GM18867 (cell line): ENCODE measurements around the gene MSANTD1.

ENCODE experiments used
- ATAC-seq: cut with Tn5 transposase; IDR thresholded peaks from one replicate; pipeline ENCODE4 v1.9.1; 2021; ENCODE audit warnings: mild to moderate bottlenecking, moderate library complexity; ENCODE audit not compliant: unreplicated experiment

The MSANTD1 gene

DNA sequence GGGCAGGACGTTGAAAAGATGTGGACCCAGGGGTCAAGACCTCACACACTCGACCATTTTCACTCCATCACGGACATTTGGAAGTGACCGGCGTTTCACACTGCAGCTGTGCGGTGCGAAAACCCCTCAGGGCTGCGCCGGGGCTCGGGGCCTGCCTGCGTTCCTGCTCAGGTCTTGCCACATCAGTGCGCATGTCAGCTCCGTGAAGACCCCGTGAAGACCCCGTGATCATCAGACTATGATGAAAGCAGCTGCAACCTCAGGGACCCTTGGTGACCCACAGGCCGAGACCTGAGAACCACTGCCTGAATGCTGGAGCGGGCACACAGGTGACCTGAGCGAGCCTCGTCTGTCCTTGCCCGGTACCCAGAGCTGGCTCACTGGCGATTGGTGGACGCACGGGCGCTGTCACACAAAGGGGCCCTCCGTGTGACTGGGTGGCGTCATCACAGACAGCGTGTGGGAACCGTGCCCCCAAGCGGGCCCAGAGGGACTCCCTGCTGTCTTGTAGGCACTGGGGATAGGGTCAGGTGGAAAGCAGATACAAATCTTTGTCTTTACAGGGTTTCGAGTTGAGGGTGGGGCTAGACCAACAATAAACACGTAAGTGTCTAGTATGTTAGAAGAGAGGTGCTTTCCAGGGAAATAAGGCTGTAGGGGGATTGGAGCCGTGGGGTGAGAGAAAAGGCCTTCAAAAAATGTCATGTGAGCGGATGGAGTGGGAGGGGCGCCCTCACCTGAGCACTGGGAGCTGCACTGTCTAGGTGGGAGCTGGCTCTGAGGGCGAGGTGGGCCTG lies 12.7 kb downstream of the MSANTD1 start:
- no peak for ATAC-seq

DNA sequence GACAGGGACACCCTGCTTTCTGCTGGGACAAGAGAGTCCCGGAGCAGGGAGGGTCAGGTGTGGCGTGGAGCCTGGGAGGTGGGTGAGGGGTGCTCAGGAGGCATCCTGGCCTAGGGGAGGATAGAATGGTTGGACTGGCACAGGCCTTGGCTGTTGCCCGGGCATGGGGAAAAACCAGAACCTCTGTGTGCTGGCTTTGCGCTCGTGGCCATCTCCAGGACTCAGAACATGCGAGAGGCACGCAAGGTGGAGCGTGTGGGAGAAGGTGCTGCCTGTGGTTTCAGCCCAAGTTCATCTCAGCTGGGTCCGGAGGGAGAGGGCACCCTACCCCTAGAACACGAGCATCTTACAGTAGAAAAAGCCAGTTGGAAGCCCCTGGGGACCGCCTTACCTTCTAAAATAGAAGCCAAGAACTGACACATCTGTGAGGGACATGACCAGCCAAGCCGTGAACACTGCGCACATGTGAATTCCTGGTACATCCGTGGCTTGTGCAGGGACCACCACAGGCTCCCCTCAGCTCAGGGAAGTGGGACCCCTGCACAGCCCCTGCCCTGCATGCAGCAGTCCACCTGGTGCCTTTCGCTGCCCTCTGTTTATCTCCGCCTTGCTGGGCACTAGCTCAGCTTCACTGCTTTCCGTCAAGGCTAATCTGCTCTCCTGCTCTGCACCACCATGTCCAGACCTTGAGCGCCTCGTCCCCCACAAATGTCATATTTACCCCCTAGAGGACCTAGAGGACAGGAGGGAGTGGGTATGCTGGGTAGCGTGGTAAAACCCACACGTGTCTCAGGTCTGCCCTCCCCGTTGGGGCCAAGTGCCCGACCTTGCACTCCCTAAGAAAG lies 13.5 kb downstream of the MSANTD1 start:
- ATAC-seq, result no peak

DNA sequence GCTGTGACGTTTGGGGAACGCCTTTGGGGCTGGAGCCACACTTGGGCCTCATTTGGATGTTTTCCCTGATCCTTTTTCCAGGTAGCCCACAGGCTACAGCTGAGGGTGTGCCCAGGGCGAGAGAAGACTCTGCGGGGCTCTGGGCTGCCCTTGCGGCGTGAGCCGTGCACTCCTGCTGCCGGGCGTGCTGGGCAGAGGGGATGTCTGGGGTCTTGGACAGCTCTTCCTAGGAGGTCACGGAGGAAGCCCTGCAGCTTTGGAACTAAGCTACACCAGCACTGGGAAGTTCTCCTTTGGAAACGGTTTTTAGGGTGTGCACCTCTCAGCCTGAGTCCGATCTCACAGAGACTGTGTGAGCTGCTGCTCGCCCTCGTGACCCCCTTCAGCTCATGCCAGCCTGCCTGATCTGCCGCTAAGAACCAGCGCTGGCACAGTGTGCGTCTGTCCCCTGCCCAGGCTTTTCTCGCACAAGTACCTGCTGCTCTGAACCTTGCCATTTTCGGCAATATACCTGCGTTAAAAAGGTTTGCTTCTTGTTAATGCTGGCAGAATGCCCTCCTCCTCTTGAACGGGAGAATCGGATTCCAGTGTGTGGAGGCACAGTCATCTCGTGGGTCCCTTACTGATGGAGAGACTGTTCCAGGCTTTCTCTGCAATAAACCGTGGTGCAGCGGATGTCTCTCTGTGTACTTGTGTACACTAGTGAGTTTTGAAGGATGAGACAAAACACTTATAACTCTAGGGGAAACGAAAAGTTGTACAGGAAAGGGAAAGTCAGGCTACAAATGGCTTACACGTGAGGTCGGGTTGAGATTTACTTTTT lies 14.3 kb downstream of the MSANTD1 start:
- ATAC-seq, result no peak

DNA sequence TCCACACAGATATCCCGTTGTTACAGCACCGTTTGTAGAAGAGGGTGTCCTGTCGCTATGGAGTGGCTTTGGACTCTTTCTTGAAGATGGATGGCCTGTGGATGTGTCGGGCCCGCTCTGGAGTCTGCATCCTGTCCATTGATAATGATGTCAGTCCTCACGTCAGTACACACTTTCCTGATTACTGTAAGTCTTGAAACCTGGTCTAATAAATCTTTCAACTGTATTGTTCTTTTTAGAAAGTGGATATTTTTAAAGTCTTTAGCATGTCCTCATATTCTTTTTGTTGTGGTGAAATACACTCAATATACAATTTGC lies 14.9 kb downstream of the MSANTD1 start:
- no peak for ATAC-seq

DNA sequence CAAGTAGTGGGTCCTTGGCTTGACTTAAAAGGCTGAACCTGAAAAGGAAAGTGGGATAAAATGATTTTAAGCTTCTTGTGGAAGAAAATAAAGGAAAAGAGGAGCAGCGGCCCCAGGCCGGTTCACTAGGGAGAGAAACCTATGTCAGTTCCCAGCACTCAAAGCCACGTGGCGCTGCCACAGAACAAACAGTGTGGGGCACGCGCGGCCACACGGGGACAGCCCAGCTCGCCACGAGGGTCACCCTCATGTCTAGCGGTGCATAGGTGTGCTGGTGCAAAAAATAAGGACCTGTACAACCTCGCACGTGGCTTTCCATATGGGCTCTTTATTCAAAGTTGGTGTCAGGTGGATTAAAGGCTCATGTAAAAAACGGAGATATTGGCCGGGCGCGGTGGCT lies 17.1 kb downstream of the MSANTD1 start:
- no peak for ATAC-seq

DNA sequence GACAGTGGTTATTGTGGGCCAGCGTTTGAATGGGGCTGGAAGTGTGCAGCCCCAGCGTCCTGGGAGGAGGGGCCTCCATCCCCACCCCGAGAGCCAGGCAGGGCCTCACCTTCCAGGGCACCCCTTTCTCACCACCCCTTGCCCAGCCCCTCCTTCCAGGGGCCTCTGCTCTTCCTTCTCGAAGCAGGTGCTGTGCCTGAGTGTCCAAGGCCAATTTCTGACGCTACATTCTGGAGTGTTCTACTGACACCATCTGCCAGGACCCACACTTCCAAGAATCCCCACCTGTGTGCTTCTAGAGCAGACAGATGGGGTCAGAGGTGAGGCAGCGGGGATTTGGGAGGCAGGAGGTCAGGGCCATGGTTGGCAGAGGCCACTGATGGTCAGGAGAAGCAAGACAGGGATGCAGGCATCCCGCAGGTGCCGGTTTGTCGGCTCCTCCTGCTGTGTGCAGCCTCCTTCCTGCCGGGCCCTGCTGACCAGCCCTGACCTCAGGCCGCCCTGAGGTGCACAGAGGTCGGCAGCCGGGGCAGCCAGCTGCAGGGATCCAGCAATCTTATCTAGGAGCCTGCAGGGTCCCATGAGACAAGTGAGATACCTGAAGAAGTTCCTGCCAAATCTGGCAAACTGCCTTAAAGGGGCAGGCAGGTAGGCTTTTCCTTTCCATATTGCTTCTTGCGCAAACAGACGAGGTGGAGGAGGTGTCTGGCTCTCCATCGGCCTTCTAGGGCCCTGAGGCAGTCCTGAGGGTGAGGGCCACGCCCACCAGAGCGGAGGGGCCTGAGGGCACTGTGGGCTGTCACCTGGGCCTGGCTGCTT lies 18.8 kb downstream of the MSANTD1 start:
- no peak for ATAC-seq

DNA sequence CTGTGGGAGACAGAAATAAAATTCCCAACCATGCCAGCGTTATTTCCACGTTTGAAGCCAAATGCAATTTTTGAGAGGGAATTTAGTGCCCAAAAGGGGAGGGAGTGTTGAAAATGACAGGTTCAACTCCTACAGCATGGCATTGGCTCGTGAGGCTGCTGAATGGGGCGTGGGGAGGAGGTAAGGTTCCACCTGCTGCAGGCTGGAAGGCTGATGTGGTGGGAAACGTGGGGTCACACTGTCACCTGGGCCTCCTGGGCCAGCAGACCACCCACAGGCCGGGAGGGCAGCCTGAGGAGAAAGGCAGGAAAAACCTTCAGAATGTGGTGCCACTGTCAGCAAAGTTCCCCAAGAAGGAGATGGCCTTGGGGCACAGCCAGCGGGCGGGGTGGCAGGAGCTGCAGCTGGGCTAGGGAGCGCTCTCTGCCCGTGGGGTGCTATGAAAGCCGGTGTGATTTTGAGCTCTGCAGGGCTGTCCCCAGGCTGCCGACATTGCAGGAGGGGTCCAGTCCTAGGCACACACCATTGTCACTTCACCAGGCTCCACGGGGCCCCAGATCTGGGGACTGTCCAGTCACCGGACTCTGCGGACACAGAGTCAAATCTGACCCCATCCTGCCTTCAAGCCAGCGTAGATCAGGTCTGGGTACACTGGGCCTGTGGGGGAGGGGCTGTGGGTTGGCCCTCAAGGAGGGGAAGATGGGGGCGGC lies 19.6 kb downstream of the MSANTD1 start:
- no peak for ATAC-seq

DNA sequence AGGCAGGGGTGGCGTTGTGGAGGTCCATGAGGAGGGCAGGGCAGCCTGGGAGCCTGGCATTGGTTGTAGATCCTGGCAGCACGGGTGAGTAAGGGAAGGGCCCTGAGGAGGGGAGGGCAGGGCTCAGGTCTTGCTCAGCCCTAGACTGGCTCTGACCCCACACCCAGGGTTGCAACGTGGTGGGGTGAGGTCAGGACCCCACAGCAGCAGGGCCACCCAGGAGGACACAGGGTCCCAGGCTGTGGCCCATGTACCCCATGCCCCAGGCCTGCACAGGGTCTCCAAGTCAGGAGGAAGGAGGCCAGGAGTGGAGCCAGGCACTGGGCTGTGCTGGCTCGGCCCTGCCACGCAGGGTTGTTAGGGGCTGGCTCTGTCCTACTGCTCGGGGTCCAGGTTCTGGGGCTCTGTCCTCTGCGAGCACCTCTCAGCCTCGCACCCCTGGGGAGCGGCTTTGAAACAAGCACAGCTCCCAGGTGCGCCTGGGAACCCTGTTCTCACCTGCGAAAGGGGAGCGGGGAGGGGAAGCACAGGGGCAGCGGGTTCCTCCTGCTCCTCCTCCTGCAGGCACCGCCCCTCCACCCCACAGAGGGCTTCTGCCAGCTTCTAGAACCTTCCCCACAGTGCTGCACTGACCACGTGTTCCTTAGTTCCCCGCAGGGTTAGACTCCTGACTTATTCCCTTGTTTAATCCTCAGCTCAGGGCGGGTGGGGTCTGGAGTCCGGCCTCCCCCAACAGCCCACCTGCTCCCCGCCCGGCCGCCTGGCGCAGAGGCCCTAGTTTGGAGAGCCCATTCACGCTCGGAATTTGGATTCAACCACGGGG lies 20.4 kb downstream of the MSANTD1 start:
- ATAC-seq, result no peak

DNA sequence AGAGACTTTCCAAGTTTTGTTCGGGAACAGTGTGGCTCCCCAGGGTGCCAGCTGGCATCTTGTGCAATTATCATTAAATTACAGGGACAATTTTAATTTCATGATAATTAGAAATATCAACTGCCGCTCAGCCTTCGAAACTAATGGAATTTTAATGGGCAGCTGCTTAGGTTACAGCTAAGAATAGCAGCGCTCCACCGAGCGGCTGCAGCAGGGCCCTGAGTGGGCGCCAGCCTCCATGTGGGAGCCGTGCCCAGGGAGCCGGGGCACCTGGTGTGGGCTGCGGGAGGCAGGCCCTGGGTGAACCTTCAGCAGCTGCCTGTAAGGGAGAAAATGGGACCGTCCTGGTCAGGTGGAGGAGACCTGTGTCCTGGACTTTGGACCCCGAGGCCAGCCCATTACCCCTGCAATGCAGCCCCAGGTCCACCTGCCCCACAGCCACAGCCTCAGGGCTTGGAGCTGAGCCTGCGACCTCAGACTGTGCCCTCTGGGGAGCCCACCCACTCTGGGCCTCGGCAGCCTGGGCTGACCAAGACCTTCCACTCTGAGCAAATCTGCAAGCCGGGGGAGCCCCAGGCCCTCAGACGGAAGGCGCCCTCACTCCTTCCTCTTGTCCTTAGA lies 21.1 kb downstream of the MSANTD1 start:
- ATAC-seq, result no peak

DNA sequence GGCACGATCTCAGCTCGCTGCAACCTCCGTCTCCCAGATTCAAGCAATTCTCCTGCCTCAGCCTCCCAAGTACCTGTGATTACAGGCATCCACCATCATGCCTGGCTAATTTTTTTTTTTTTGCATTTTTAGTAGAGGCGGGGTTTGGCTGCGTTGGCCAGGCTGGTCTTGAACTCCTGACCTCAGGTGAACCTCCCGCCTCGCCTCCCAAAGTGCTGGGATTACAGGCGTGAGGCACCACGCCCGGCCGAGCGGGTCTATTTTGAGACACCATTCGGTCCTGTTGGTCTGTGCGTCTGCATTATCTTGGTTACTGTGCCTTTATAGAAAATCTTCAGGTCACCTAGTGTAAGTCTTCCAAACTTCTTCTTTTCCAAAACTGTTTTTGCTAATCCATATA lies 22.2 kb downstream of the MSANTD1 start:
- ATAC-seq, result no peak

DNA sequence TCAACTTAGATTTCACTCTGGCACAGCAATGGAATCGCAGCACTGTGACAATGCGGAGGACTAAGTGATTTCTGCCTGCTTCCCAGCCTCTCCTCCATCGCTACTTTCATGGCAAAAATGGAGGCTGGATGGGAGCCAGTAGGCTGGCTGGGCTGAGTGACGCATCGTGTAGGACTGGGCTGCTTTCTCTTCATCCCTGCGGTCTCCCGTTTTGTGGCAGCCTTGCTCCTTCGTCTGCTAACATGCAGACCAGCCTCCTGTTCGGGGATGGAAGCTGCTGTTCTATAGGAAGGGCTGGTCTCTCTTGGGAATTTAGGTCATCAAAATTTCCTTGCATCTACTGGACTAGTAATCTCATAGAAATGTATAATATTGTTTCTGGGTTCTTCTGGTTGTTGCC lies 28.0 kb downstream of the MSANTD1 start:
- ATAC-seq, result no peak

DNA sequence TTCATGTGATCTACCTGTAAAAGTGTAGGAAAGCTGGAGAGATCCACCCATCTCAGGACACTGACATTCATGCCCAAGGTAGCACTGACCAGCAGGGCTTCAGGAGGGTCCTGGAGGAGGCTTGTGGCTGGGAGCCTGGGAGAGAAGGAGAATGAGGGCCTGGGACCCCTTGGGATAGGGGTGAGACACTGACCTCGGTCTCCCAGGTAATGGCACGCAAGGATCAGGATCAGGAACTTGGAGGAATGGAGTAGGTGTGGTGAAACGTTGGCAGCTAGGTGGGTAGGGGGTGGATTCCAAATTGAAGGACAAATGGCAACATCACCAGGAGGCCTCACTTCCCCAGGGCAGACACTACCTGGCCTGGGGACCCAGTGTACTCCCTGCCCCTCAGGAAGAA lies 31.5 kb downstream of the MSANTD1 start:
- no peak for ATAC-seq

DNA sequence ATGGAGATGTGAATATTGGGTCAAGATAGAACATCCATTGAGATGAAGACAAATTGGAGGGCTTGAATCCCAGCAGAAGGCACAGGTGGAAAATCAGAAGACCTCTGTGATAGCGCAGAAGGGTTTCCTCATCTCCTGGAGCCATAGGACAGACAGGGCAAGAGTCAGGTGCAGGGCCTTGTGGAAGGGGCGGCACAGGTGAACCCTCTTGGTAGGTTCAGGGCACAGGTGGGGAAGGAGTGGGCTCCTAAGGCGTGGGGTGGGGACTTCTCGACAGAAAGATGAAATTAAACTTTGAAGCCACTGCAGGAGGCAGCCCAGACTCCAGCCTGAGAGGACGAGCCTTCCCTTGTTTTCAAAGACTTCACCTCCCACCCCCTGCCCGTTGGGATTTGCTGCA lies 34.5 kb downstream of the MSANTD1 start:
- ATAC-seq, result no peak

DNA sequence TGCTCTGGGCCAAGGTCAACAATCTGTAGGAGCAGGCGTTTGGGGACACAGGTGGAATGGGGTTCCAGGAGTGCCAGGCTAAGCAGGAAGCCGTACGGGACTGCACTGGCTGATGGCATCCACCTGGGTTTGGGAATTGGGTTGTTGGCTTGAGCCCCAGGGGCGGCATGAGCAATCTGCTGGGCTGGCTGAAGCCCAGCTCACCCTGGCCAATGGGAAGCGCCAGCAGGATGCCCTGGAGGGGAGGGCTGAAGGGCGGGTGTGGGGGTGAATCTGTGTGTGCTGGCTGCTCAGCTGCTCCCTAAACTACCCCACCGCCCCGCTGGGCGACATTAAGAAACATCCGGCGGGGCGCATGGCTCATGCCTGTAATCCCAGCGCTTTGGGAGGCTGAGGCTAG lies 35.0 kb downstream of the MSANTD1 start:
- no peak for ATAC-seq

DNA sequence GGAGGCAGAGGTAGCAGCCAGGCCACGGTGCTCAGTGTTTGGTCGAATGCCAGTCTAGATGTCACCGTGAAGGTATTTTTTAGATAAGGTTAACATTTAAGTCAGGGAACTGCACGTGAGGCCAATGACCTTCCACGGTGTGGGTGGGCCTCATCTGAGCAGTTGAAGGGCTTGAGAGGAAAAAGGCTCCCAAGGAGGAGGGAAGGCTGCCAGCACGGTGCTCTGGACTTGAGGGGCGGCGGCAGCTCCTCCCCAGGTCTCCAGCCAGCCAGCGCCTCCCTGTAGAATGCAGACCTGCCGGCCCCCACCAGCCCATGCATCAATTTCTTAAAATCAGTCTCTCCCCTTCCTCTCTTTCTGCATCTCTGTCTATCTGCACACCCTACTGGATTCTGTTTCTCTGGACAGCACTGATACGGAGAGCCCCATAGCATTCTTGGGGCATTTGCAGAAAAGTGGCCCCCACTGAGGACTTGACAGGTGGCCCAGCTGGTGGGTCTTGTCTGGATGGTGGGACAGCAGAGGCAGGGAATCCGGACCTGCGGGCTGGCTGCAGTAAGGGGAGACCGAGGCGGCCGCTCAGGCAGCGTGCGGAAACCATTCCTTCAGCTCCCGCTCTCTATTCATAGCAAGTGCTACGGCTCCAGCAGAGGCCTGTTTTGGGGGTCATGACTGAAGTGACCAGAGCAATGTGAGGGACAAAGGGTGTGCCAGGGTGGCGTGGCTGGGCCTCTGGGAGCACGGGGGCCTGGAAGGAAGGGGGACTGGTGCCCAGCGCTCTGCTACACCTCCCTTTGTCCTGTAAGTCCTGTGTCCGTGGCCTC lies 36.0 kb downstream of the MSANTD1 start:
- ATAC-seq, result no peak

DNA sequence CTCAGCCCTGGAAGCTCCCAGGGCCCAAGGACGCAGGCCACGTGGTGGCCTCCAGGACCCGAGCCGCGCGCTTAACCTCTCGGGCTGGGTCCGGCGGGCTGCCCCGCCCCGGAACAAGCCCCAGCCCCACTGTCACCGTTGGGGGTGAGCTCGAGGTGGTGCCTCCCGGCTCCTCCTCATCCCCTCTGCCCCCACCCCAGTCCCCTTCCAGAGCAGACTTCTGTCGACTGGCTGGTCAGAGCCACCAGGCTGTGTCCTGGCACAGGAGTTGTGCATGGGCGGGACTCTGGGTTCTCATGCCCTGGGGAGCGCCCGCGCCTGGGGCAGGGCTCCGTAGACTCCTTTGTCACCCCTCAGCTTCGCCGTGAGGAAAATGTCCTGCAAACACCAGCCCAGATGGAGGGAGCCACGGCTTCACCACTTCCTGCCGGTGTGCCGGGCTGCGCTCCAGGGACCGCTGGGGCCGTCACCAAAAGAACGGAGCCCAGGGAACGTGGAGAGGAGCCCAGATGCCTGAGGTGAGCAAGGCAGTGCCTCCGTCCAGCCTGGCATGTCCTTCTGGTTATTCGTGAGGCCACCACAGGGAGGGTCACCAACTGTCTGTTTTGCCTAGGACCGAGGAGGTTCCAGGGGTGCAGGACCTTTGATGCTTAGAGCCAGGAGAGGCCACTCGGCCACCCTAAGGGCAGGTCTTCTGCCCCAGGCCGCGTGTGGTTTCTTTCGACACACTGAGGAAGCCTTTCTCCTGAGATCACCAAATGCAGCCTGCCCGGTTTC lies 36.8 kb downstream of the MSANTD1 start:
- ATAC-seq, result peak; percentile 81
